ENCODE measurements around the gene LIME1. TPM values are rescaled to one million over a fixed set of nuclear protein-coding genes. Genes with fewer than 3 reads are reported as not detected.

LIME1 gene
- polyA plus RNA-seq, 4 donors = 6.1 to 48.4 (median 22.6) TPM

DNA sequence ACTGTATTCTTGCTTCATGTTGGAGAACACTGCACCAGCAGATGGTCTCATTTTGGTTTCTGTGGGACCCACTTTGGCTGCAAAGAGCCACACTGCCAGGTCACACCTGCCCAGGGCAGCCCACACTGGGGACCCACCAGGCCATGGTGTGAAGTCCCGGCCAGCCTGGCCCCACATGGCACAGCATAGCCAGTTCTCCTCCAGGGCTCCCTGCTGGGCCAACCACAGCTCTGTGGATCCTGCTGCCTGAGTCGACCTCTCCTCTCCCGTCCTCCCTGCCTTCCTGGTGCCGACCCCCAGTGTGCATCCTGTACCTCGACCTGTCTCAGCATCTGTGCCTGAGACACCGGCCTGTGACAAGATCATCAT lies 31.7 kb upstream of the LIME1 start:
- H3K36me3 ChIP-seq (ENCODE audit: control insufficient read depth in 3 of 3, insufficient read depth in 2 of 3, low read depth in 1 of 3, low read length in 3 of 3) = peaks cover 4 to 70% (median 16%) of the 10 kb centered on the region in 3 donors
- DNase-seq (no peak), FAIRE-seq (no peak)
- WGBS, 3 donors = 83 to 93% (median 85%) methylated on average over 6 of the region's 6 CpGs
- no peak overlapping the region for H3K4me3 ChIP-seq (ENCODE audit: low read depth in 1 of 3, low read length in 3 of 3)
- no peaks in the 10 kb centered on the region for H3K27me3 ChIP-seq (ENCODE audit: control insufficient read depth in 3 of 3, insufficient read depth in 3 of 3, low read length in 3 of 3)
- no peaks in the 10 kb centered on the region for H3K9me3 ChIP-seq (ENCODE audit: control insufficient read depth in 2 of 2, insufficient read depth in 1 of 2, low read depth in 1 of 2, low read length in 1 of 2)
- peaks cover 4 to 16% (median 6%) of the 10 kb centered on the region in 3 donors for H3K4me1 ChIP-seq (ENCODE audit: control insufficient read depth in 3 of 3, insufficient read depth in 2 of 3, low read depth in 1 of 3, low read length in 2 of 3)
- H3K27ac ChIP-seq (ENCODE audit: low read depth in 1 of 3, low read length in 2 of 3) = no peak overlapping the region

GRCh38 chr20:63705232-63706026 lies 31.0 kb upstream of the LIME1 start:
- DNase-seq = no peak
- no peak for FAIRE-seq
- Histone ChIP-seq H3K27me3 (ENCODE audit: control insufficient read depth in 3 of 3, insufficient read depth in 3 of 3, low read length in 3 of 3) (no peaks in the 10 kb centered on the region), H3K9me3 (ENCODE audit: control insufficient read depth in 2 of 2, insufficient read depth in 1 of 2, low read depth in 1 of 2, low read length in 1 of 2) (no peaks in the 10 kb centered on the region), H3K4me3 (ENCODE audit: low read depth in 1 of 3, low read length in 3 of 3) (no peak overlapping the region), H3K36me3 (ENCODE audit: control insufficient read depth in 3 of 3, insufficient read depth in 2 of 3, low read depth in 1 of 3, low read length in 3 of 3) (peaks cover 4 to 68% (median 16%) of the 10 kb centered on the region in 3 donors), H3K27ac (ENCODE audit: low read depth in 1 of 3, low read length in 2 of 3) (no peak overlapping the region), H3K4me1 (ENCODE audit: control insufficient read depth in 3 of 3, insufficient read depth in 2 of 3, low read depth in 1 of 3, low read length in 2 of 3) (peaks cover 4 to 16% (median 6%) of the 10 kb centered on the region in 3 donors)
- WGBS, 3 donors = 88 to 90% (median 89%) methylated on average over 8 of the region's 8 CpGs

- peaks cover 4 to 65% (median 16%) of the 10 kb centered on the region in 3 donors for H3K36me3 ChIP-seq (ENCODE audit: control insufficient read depth in 3 of 3, insufficient read depth in 2 of 3, low read depth in 1 of 3, low read length in 3 of 3)
- peak overlapping the region in 2 of 3 donors; percentile 82 to 92 for H3K27ac ChIP-seq (ENCODE audit: low read depth in 1 of 3, low read length in 2 of 3)
- peaks cover 4 to 16% (median 6%) of the 10 kb centered on the region in 3 donors for H3K4me1 ChIP-seq (ENCODE audit: control insufficient read depth in 3 of 3, insufficient read depth in 2 of 3, low read depth in 1 of 3, low read length in 2 of 3)
- no peaks in the 10 kb centered on the region for H3K9me3 ChIP-seq (ENCODE audit: control insufficient read depth in 2 of 2, insufficient read depth in 1 of 2, low read depth in 1 of 2, low read length in 1 of 2)
- H3K27me3 ChIP-seq (ENCODE audit: control insufficient read depth in 3 of 3, insufficient read depth in 3 of 3, low read length in 3 of 3) = no peaks in the 10 kb centered on the region
- H3K4me3 ChIP-seq (ENCODE audit: low read depth in 1 of 3, low read length in 3 of 3) = peak overlapping the region in 2 of 3 donors; percentile 73 to 92
- FAIRE-seq (no peak), DNase-seq (peak in 1 of 2 donors; percentile 78)
- 45 to 68% (median 60%) methylated on average over 12 of the region's 12 CpGs for WGBS, 3 donors
These were observed 30.3 kb upstream of the LIME1 start for GRCh38 chr20:63706027-63706695.

- DNase-seq (peak; percentile 47 to 66), FAIRE-seq (no peak)
- H3K4me1 ChIP-seq (ENCODE audit: control insufficient read depth in 3 of 3, insufficient read depth in 2 of 3, low read depth in 1 of 3, low read length in 2 of 3) = peaks cover 4 to 16% (median 6%) of the 10 kb centered on the region in 3 donors
- H3K36me3 ChIP-seq (ENCODE audit: control insufficient read depth in 3 of 3, insufficient read depth in 2 of 3, low read depth in 1 of 3, low read length in 3 of 3) = peaks cover 4 to 65% (median 16%) of the 10 kb centered on the region in 3 donors
- H3K4me3 ChIP-seq (ENCODE audit: low read depth in 1 of 3, low read length in 3 of 3) = peak overlapping the region; percentile 73 to 92 (median 90)
- H3K27ac ChIP-seq (ENCODE audit: low read depth in 1 of 3, low read length in 2 of 3) = peak overlapping the region; percentile 66 to 92 (median 82)
- no peaks in the 10 kb centered on the region for H3K27me3 ChIP-seq (ENCODE audit: control insufficient read depth in 3 of 3, insufficient read depth in 3 of 3, low read length in 3 of 3)
- WGBS, 3 donors = 0 to 2% (median 1%) methylated on average over 50 to 56 of the region's 56 CpGs
- H3K9me3 ChIP-seq (ENCODE audit: control insufficient read depth in 2 of 2, insufficient read depth in 1 of 2, low read depth in 1 of 2, low read length in 1 of 2) = no peaks in the 10 kb centered on the region
These were observed 29.5 kb upstream of the LIME1 start for GRCh38 chr20:63706852-63707557.

DNA sequence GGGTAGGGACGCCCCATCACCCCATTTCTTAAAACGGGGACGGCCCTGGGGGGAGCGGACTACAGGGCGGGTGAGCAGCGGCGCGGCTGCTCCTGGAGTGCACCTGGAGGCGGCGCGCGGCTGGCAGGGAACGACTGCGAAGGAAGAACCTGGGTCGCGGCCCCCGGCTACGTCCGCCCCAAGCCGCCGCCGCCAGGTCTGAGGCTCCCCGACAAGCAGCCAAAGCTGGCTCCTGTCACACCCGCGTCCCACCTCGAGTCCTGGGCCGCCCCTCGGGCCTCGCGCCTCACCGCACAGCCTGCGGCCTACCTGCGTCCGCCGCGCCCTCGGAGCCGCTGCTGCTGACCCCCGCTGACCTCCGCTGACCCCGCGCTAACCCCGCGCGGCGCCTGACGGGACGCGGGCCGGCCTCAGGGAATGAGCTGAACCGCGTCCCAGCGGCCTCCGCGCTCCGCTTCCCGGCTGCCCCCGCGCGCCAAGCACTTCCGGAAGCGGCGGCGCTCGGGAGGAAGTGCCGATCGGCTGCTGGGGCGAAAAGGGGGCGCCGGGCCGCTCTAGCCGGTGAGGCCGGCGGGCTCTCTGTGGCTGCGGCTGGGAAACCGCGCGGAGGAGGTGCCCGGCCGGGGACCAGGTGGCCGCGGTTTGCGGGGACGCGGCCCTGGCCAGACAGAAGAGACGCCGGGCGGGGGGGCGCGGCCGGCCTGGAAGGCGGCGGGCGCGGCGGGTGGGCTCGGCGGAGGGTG lies 28.7 kb upstream of the LIME1 start, which contains the start of the genes ARFRP1 and ZGPAT:
ARFRP1 (minus strand) TSS at position 419 of the 743 bp plus-strand sequence. CDS start 885 bp downstream, outside the sequence.
ZGPAT (plus strand) TSS at position 482 of the 743 bp plus-strand sequence. CDS start 542 bp downstream, outside the sequence.
- no peaks in the 10 kb centered on the region for H3K27me3 ChIP-seq (ENCODE audit: control insufficient read depth in 3 of 3, insufficient read depth in 3 of 3, low read length in 3 of 3)
- no peak for FAIRE-seq
- H3K36me3 ChIP-seq (ENCODE audit: control insufficient read depth in 3 of 3, insufficient read depth in 2 of 3, low read depth in 1 of 3, low read length in 3 of 3) = peaks cover 4 to 68% (median 16%) of the 10 kb centered on the region in 3 donors

GRCh38 chr20:63708301-63709148 lies 27.9 kb upstream of the LIME1 start:
- Histone ChIP-seq H3K9me3 (ENCODE audit: control insufficient read depth in 2 of 2, insufficient read depth in 1 of 2, low read depth in 1 of 2, low read length in 1 of 2) (no peaks in the 10 kb centered on the region), H3K27ac (ENCODE audit: low read depth in 1 of 3, low read length in 2 of 3) (peak overlapping the region in 2 of 3 donors; percentile 66 to 92), H3K27me3 (ENCODE audit: control insufficient read depth in 3 of 3, insufficient read depth in 3 of 3, low read length in 3 of 3) (no peaks in the 10 kb centered on the region), H3K36me3 (ENCODE audit: control insufficient read depth in 3 of 3, insufficient read depth in 2 of 3, low read depth in 1 of 3, low read length in 3 of 3) (peaks cover 4 to 65% (median 16%) of the 10 kb centered on the region in 3 donors), H3K4me1 (ENCODE audit: control insufficient read depth in 3 of 3, insufficient read depth in 2 of 3, low read depth in 1 of 3, low read length in 2 of 3) (peaks cover 4 to 16% (median 6%) of the 10 kb centered on the region in 3 donors), H3K4me3 (ENCODE audit: low read depth in 1 of 3, low read length in 3 of 3) (peak overlapping the region; percentile 73 to 92 (median 90))
- 21 to 28% (median 26%) methylated on average over 43 to 67 of the region's 67 CpGs for WGBS, 3 donors
- DNase-seq (peak in 1 of 2 donors; percentile 50), FAIRE-seq (no peak)

More for the DNA sequence above, 28.7 kb upstream of the LIME1 start, which contains the start of the genes ARFRP1 and ZGPAT:
- peak within 1 kb of the TSS; percentile 73 to 92 (median 90) for H3K4me3 ChIP-seq (ENCODE audit: low read depth in 1 of 3, low read length in 3 of 3)
- peak within 1 kb of the TSS; percentile 66 to 92 (median 82) for H3K27ac ChIP-seq (ENCODE audit: low read depth in 1 of 3, low read length in 2 of 3)
- 0 to 1% (median 1%) methylated on average over 50 to 98 of the region's 98 CpGs for WGBS, 3 donors
- DNase-seq = peak; percentile 88 to 95
- no peaks in the 10 kb centered on the region for H3K9me3 ChIP-seq (ENCODE audit: control insufficient read depth in 2 of 2, insufficient read depth in 1 of 2, low read depth in 1 of 2, low read length in 1 of 2)
- peaks cover 4 to 16% (median 6%) of the 10 kb centered on the region in 3 donors for H3K4me1 ChIP-seq (ENCODE audit: control insufficient read depth in 3 of 3, insufficient read depth in 2 of 3, low read depth in 1 of 3, low read length in 2 of 3)

- Histone ChIP-seq H3K27me3 (ENCODE audit: control insufficient read depth in 3 of 3, insufficient read depth in 3 of 3, low read length in 3 of 3) (no peaks in the 10 kb centered on the region), H3K9me3 (ENCODE audit: control insufficient read depth in 2 of 2, insufficient read depth in 1 of 2, low read depth in 1 of 2, low read length in 1 of 2) (peaks cover 0 to 2% of the 10 kb centered on the region in 2 donors), H3K4me3 (ENCODE audit: low read depth in 1 of 3, low read length in 3 of 3) (peak overlapping the region in 2 of 3 donors; percentile 73 to 92), H3K4me1 (ENCODE audit: control insufficient read depth in 3 of 3, insufficient read depth in 2 of 3, low read depth in 1 of 3, low read length in 2 of 3) (peaks cover 4 to 16% (median 6%) of the 10 kb centered on the region in 3 donors), H3K36me3 (ENCODE audit: control insufficient read depth in 3 of 3, insufficient read depth in 2 of 3, low read depth in 1 of 3, low read length in 3 of 3) (peaks cover 4 to 64% (median 10%) of the 10 kb centered on the region in 3 donors), H3K27ac (ENCODE audit: low read depth in 1 of 3, low read length in 2 of 3) (no peak overlapping the region)
- WGBS, 3 donors = 90 to 93% (median 93%) methylated on average over 17 of the region's 17 CpGs
- DNase-seq (no peak), FAIRE-seq (no peak)
These were observed 27.3 kb upstream of the LIME1 start for GRCh38 chr20:63709149-63709527.

Measured in small intestine (tissue), 7 donors.